HTR-8/SVneo (cell line): Measurements from ENCODE around the gene TM2D3.

Source experiments
- DNase-seq: peaks from one replicate; pipeline ENCODE4 v3.0.0; 2011; ENCODE audit warnings: low spot score, mixed read lengths; ENCODE audit not compliant: insufficient read length
- FAIRE-seq: peaks from 2 replicates; lab custom pipeline; 2011; peaks lifted over from hg19 to GRCh38; lab: Jason Lieb, UNC

TM2D3 gene

GRCh38 chr15:101609742-101610610, 42.2 kb downstream of the TM2D3 start:
- no peak for DNase-seq
- no peak for FAIRE-seq

GRCh38 chr15:101608201-101608600, 44.0 kb downstream of the TM2D3 start:
- DNase-seq (no peak), FAIRE-seq (no peak)

- no peak for FAIRE-seq
- DNase-seq: no peak
Observed at GRCh38 chr15:101607108-101607507, 45.1 kb downstream of the TM2D3 start.

- DNase-seq: no peak
- FAIRE-seq: no peak
Observed at GRCh38 chr15:101604124-101604874, 47.9 kb downstream of the TM2D3 start.

GRCh38 chr15:101602801-101603200, 49.4 kb downstream of the TM2D3 start:
- DNase-seq: no peak
- FAIRE-seq: no peak

- FAIRE-seq: no peak
- no peak for DNase-seq
Observed at GRCh38 chr15:101600035-101600434, 52.1 kb downstream of the TM2D3 start.

- no peak for DNase-seq
- no peak for FAIRE-seq
Observed at GRCh38 chr15:101599091-101599490, 53.1 kb downstream of the TM2D3 start.

- no peak for FAIRE-seq
- DNase-seq: no peak
Observed at GRCh38 chr15:101597360-101597928, 54.7 kb downstream of the TM2D3 start.

- no peak for DNase-seq
- FAIRE-seq: no peak
Observed at GRCh38 chr15:101596633-101597032, 55.5 kb downstream of the TM2D3 start.
